WTC11 (cell line): ENCODE results near the gene FOXA1. TPM values are rescaled to one million over a fixed set of nuclear protein-coding genes. Genes with fewer than 3 reads are reported as not detected.

Experiments used
- ATAC-seq: fragments of 200-7000 bp; cut with Tn5 transposase; 2 replicates; pipeline ENCODE4 v1.10.0; 2021; ENCODE audit warnings: mild to moderate bottlenecking, moderate library complexity
- CTCF ChIA-PET: fragments of 300-600 bp; sonication (Branson Sonifier 250); formaldehyde crosslinking; loops from one replicate; lab custom pipeline; 2021; ENCODE audit warnings: antibody characterized with exemption; lab: Charles Lee
- POLR2A ChIA-PET: fragments of 350-600 bp; sonication (Branson Sonifier 250); formaldehyde crosslinking; loops from one replicate; lab custom pipeline; 2021; ENCODE audit warnings: antibody characterized with exemption; lab: Charles Lee
- DNase-seq: peaks from one replicate; pipeline ENCODE4 v3.0.0; 2021; ENCODE audit warnings: low spot score
- H3K27ac Mint-ChIP-seq: 2 replicates; pipeline ENCODE4 v1.8.0; 2021; ENCODE audit warnings: mixed read lengths
- H3K27me3 Mint-ChIP-seq: 2 replicates; pipeline ENCODE4 v1.8.0; 2021; ENCODE audit warnings: low read depth, mild to moderate bottlenecking, moderate library complexity, mixed read lengths
- H3K36me3 Mint-ChIP-seq: 2 replicates; pipeline ENCODE4 v1.8.0; 2021; ENCODE audit warnings: mixed read lengths
- H3K4me1 Mint-ChIP-seq: 2 replicates; pipeline ENCODE4 v1.8.0; 2022; ENCODE audit warnings: mixed read lengths
- H3K4me3 Mint-ChIP-seq: 2 replicates; pipeline ENCODE4 v1.8.0; 2021; ENCODE audit warnings: mild to moderate bottlenecking, moderate library complexity, mixed read lengths
- H3K9me3 Mint-ChIP-seq: 2 replicates; pipeline ENCODE4 v1.8.0; 2021; ENCODE audit warnings: mixed read lengths
- CBFB ChIP-seq: sonication (generic); formaldehyde crosslinking; IDR thresholded peaks from 2 replicates; pipeline ENCODE4 v1.8.1; 2022; ENCODE audit warnings: mild to moderate bottlenecking, low read depth, missing genetic modification reagents
- GABPB1 ChIP-seq: sonication (generic); formaldehyde crosslinking; IDR thresholded peaks from 2 replicates; pipeline ENCODE4 v1.8.1; 2023; ENCODE audit warnings: mild to moderate bottlenecking, missing genetic modification reagents
- KAT7 ChIP-seq: sonication (generic); formaldehyde crosslinking; IDR thresholded peaks from 2 replicates; pipeline ENCODE4 v1.8.1; 2023; ENCODE audit warnings: missing genetic modification reagents, mild to moderate bottlenecking, borderline replicate concordance
- MXD4 ChIP-seq: fragments of 250-450 bp; sonication (Bioruptor Pico); IDR thresholded peaks from 2 replicates; pipeline ENCODE4 v1.8.0; 2021; ENCODE audit warnings: mild to moderate bottlenecking, moderate library complexity, borderline replicate concordance
- NFYB ChIP-seq: sonication (generic); formaldehyde crosslinking; conservative IDR thresholded peaks from 2 replicates; pipeline ENCODE4 v1.8.0; 2022; ENCODE audit warnings: low read depth, missing genetic modification reagents
- OVOL2 ChIP-seq: fragments of 250-450 bp; sonication (Bioruptor Pico); IDR thresholded peaks from 2 replicates; pipeline ENCODE4 v1.9.0; 2021; ENCODE audit warnings: mild to moderate bottlenecking, borderline replicate concordance
- SMAD3 ChIP-seq: sonication (generic); formaldehyde crosslinking; IDR thresholded peaks from 2 replicates; pipeline ENCODE4 v1.8.0; 2022; ENCODE audit warnings: missing genetic modification reagents, mild to moderate bottlenecking, borderline replicate concordance
- SP1 ChIP-seq: sonication (generic); formaldehyde crosslinking; conservative IDR thresholded peaks from 2 replicates; pipeline ENCODE4 v1.8.1; 2022; ENCODE audit warnings: missing genetic modification reagents
- TCF7 ChIP-seq: sonication (generic); formaldehyde crosslinking; IDR thresholded peaks from 2 replicates; pipeline ENCODE4 v1.8.0; 2022; ENCODE audit warnings: mild to moderate bottlenecking, low read depth, missing genetic modification reagents, moderate library complexity
- TP53 ChIP-seq: sonication (generic); formaldehyde crosslinking; IDR thresholded peaks from 2 replicates; pipeline ENCODE4 v1.8.1; 2023; ENCODE audit warnings: mild to moderate bottlenecking, missing genetic modification reagents
- ZNF232 ChIP-seq: sonication (generic); formaldehyde crosslinking; IDR thresholded peaks from 2 replicates; pipeline ENCODE4 v1.8.0; 2022; ENCODE audit warnings: mild to moderate bottlenecking, missing genetic modification reagents
- ZNF317 ChIP-seq: sonication (generic); formaldehyde crosslinking; IDR thresholded peaks from 2 replicates; pipeline ENCODE4 v1.8.1; 2023; ENCODE audit warnings: low read depth, mild to moderate bottlenecking, moderate library complexity, missing genetic modification reagents, borderline replicate concordance
- ZNF416 ChIP-seq: fragments of 250-450 bp; sonication (Bioruptor Pico); IDR thresholded peaks from 2 replicates; pipeline ENCODE4 v1.9.0; 2021; ENCODE audit warnings: mild to moderate bottlenecking, inconsistent platforms
- total RNA-seq: library from RNA; stranded (reverse); gene quantifications from 3 replicates; pipeline ENCODE4 v1.2.3, GENCODE V29; 2021
- TF ChIP-seq, protein P1 (sequence below): sonication (generic); formaldehyde crosslinking; IDR thresholded peaks from 2 replicates; pipeline ENCODE4 v1.8.1; 2022; ENCODE audit warnings: mild to moderate bottlenecking, missing genetic modification reagents, moderate library complexity, borderline replicate concordance
- TF ChIP-seq, protein P2 (sequence below): fragments of 250-450 bp; sonication (Bioruptor Pico); IDR thresholded peaks from 2 replicates; pipeline ENCODE4 v1.9.0; 2021; ENCODE audit warnings: mild to moderate bottlenecking
- TF ChIP-seq, protein P3 (sequence below): sonication (generic); formaldehyde crosslinking; IDR thresholded peaks from 2 replicates; pipeline ENCODE4 v1.8.1; 2023; ENCODE audit warnings: mild to moderate bottlenecking, missing genetic modification reagents, moderate library complexity
- TF ChIP-seq, protein P4 (sequence below): sonication (generic); formaldehyde crosslinking; IDR thresholded peaks from 2 replicates; pipeline ENCODE4 v1.8.0; 2022; ENCODE audit warnings: mild to moderate bottlenecking, missing genetic modification reagents

The FOXA1 gene
- total RNA-seq, 1 experiment from 2014 or later = 0.28 TPM

DNA sequence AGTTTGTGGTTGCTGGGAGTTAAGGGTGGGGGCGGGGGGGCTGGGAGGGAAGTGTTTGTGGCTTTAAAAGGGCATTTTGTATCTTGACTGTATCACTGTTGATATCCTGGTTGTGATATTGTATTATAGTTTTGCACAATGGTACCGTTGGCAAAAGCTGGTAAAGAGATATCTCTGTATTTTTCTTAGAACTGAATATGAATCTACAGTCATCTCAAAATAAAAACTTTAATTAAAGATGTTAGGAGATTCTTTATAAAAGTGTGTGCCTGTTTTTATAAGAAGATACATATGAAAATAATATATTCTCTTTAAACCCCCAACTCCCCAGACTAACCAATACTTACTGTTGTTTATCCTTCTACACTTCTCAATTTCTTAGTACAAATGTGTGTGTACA is 43.5 kb upstream of the FOXA1 start:
- POLR2A ChIA-PET = no interaction called here
- H3K36me3 Mint-ChIP-seq = no peaks in the 10 kb centered on the region

DNA sequence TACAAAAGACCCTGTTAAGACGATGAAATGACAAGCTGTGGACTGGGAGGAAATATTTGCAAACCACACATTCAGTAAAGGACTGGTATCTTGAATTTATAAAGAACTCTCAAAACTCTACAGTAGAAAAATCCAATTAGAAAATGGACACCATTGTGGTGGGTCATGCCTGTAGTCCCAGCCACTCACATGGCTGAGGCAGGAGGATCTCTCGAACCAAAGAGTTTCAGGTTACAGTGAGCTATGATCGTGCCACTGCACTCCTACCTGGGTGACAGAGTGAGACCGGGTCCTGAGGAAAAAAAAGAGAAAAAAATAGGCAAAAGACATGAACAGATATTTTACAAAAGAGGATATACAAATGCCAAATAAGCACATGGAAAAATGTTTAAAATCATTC is 42.3 kb upstream of the FOXA1 start:
- H3K9me3 Mint-ChIP-seq = no peaks in the 10 kb centered on the region
- peaks cover 4% of the 10 kb centered on the region; the same call in 1 of the 2 replicates for H3K27me3 Mint-ChIP-seq
- H3K4me1 Mint-ChIP-seq = no peaks in the 10 kb centered on the region
- POLR2A ChIA-PET = no interaction called here
- H3K4me3 Mint-ChIP-seq = no peak overlapping the region
- CTCF ChIA-PET = no interaction called here
- DNase-seq (no peak), ATAC-seq (peak; percentile 72)
- TF ChIP-seq, protein P1, sequence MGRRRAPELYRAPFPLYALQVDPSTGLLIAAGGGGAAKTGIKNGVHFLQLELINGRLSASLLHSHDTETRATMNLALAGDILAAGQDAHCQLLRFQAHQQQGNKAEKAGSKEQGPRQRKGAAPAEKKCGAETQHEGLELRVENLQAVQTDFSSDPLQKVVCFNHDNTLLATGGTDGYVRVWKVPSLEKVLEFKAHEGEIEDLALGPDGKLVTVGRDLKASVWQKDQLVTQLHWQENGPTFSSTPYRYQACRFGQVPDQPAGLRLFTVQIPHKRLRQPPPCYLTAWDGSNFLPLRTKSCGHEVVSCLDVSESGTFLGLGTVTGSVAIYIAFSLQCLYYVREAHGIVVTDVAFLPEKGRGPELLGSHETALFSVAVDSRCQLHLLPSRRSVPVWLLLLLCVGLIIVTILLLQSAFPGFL (CRISPR knock-in tag) = no peak
- TF ChIP-seq, protein P2, sequence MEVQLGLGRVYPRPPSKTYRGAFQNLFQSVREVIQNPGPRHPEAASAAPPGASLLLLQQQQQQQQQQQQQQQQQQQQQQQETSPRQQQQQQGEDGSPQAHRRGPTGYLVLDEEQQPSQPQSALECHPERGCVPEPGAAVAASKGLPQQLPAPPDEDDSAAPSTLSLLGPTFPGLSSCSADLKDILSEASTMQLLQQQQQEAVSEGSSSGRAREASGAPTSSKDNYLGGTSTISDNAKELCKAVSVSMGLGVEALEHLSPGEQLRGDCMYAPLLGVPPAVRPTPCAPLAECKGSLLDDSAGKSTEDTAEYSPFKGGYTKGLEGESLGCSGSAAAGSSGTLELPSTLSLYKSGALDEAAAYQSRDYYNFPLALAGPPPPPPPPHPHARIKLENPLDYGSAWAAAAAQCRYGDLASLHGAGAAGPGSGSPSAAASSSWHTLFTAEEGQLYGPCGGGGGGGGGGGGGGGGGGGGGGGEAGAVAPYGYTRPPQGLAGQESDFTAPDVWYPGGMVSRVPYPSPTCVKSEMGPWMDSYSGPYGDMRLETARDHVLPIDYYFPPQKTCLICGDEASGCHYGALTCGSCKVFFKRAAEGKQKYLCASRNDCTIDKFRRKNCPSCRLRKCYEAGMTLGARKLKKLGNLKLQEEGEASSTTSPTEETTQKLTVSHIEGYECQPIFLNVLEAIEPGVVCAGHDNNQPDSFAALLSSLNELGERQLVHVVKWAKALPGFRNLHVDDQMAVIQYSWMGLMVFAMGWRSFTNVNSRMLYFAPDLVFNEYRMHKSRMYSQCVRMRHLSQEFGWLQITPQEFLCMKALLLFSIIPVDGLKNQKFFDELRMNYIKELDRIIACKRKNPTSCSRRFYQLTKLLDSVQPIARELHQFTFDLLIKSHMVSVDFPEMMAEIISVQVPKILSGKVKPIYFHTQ (CRISPR knock-in tag) = no peak
- no peak for TF ChIP-seq ZNF416
- TF ChIP-seq ZNF317 = no peak
- no peak for TF ChIP-seq GABPB1 (CRISPR knock-in tag)
- no peak for TF ChIP-seq NFYB (CRISPR knock-in tag)
- no peak for TF ChIP-seq OVOL2 (CRISPR knock-in tag)
- no peak overlapping the region for H3K27ac Mint-ChIP-seq
- no peaks in the 10 kb centered on the region for H3K36me3 Mint-ChIP-seq

More for the DNA sequence above, 43.5 kb upstream of the FOXA1 start:
- CTCF ChIA-PET = no interaction called here
- H3K27ac Mint-ChIP-seq = no peak overlapping the region
- no peak overlapping the region for H3K4me3 Mint-ChIP-seq
- no peak for DNase-seq
- H3K9me3 Mint-ChIP-seq = no peaks in the 10 kb centered on the region
- no peak for ATAC-seq
- no peak for TF ChIP-seq SMAD3 (CRISPR knock-in tag)
- TF ChIP-seq TP53 (CRISPR knock-in tag) = no peak
- TF ChIP-seq, protein P3, sequence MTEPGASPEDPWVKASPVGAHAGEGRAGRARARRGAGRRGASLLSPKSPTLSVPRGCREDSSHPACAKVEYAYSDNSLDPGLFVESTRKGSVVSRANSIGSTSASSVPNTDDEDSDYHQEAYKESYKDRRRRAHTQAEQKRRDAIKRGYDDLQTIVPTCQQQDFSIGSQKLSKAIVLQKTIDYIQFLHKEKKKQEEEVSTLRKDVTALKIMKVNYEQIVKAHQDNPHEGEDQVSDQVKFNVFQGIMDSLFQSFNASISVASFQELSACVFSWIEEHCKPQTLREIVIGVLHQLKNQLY = no peak
- no peaks in the 10 kb centered on the region for H3K4me1 Mint-ChIP-seq
- H3K27me3 Mint-ChIP-seq = peaks cover 4% of the 10 kb centered on the region; the same call in 1 of the 2 replicates

DNA sequence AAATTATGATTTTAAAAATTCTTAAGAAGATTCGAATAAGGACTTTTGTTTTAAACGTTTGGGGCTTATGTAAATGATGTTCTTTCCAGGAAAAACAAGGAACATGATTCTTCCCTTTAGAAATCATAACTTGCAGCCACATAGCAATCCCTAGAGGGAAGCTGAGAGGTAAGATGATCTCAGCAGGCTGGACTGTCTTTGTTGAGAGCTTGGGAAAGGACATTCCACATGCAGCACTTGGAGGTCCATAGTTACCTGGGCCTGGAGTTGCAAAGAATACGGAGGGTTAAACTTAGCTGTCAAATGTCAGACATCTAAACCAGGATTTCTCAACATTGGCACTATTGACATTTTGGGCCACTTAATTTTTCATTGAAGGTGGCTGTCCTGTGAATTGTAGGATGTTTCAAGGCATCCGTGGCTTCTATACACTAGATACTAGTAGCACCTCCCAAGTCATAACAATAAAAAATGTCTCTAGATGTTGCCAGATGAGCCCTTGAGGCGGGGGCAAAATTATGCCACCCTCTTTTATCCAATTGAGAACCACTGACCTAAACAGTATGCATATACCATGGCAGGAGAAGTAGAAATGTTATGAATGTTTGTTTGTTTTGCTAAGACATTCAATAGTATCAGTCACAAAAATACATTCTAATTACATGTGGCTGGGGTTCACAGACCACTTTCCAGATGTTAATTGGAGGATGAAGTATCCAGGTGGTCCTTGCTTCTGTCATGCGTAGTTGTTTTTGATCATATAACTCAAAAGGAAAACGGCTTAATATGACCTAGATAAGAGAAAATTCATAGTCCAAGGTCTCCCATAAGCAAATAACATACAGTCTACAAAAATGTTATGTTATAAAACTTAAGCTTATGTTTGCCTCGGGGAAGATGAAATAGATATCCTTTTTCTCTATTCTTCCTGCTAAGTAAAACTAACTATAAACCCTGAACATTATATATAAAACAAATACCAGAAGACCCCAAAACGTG is 30.8 kb upstream of the FOXA1 start:
- H3K9me3 Mint-ChIP-seq = peaks cover 10% of the 10 kb centered on the region
- H3K27ac Mint-ChIP-seq = no peak overlapping the region
- CTCF ChIA-PET = no interaction called here

More for the DNA sequence above, 30.8 kb upstream of the FOXA1 start:
- Mint-ChIP-seq H3K36me3 (peaks cover 7% of the 10 kb centered on the region; the same call in 1 of the 2 replicates), H3K4me1 (peaks cover 4% of the 10 kb centered on the region), H3K4me3 (no peak overlapping the region), H3K27me3 (peaks cover 68% of the 10 kb centered on the region)
- TF ChIP-seq SP1 (CRISPR knock-in tag) (no peak), CBFB (CRISPR knock-in tag) (no peak), KAT7 (CRISPR knock-in tag) (no peak), TCF7 (CRISPR knock-in tag) (no peak), ZNF232 (no peak), MXD4 (CRISPR knock-in tag) (no peak)
- TF ChIP-seq, protein P4, sequence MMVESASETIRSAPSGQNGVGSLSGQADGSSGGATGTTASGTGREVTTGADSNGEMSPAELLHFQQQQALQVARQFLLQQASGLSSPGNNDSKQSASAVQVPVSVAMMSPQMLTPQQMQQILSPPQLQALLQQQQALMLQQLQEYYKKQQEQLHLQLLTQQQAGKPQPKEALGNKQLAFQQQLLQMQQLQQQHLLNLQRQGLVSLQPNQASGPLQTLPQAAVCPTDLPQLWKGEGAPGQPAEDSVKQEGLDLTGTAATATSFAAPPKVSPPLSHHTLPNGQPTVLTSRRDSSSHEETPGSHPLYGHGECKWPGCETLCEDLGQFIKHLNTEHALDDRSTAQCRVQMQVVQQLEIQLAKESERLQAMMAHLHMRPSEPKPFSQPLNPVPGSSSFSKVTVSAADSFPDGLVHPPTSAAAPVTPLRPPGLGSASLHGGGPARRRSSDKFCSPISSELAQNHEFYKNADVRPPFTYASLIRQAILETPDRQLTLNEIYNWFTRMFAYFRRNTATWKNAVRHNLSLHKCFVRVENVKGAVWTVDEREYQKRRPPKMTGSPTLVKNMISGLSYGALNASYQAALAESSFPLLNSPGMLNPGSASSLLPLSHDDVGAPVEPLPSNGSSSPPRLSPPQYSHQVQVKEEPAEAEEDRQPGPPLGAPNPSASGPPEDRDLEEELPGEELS (CRISPR knock-in tag) = no peak
- POLR2A ChIA-PET = no interaction called here
- DNase-seq (no peak), ATAC-seq (no peak)
